HepG2 (cell line): ENCODE measurements around the gene GNB3. TPM values are rescaled to one million over a fixed set of nuclear protein-coding genes. Genes with fewer than 3 reads are reported as not detected.
A peak's percentile ranks its signal among the peaks of the same experiment; 100 is the strongest.

Experiments
- AGO1 ChIP-seq: fragments of 200-400 bp; formaldehyde crosslinking; IDR thresholded peaks from 2 replicates; pipeline ENCODE4 v1.6.1; 2017; ENCODE audit warnings: mild to moderate bottlenecking, low read depth, low read length, moderate library complexity; ENCODE audit not compliant: poor library complexity, severe bottlenecking
- EED ChIP-seq: sonication (generic); formaldehyde crosslinking; IDR thresholded peaks from 2 replicates; pipeline ENCODE4 v1.5.0; 2020; ENCODE audit warnings: mild to moderate bottlenecking, missing genetic modification reagents
- FOXK1 ChIP-seq: sonication (generic); formaldehyde crosslinking; IDR thresholded peaks from 2 replicates; pipeline ENCODE4 v1.4.0; 2020; ENCODE audit warnings: low read depth, missing genetic modification reagents, borderline replicate concordance
- HNF4G ChIP-seq, 2 experiments: sonication (generic) in 1 of 2; formaldehyde crosslinking in 1 of 2; IDR thresholded peaks; 2 replicates each; pipeline versions ENCODE4 v1.4.0 to v1.6.1; 2011 to 2020; ENCODE audit warnings: borderline replicate concordance in 2 of 2, low read depth in 2 of 2, mild to moderate bottlenecking in 2 of 2, low read length in 1 of 2, missing genetic modification reagents in 1 of 2, moderate library complexity in 1 of 2
- HNRNPLL ChIP-seq: fragments of 200-400 bp; formaldehyde crosslinking; IDR thresholded peaks from 2 replicates; pipeline ENCODE4 v1.6.1; 2017; ENCODE audit warnings: mild to moderate bottlenecking, low read depth, low read length; ENCODE audit not compliant: poor library complexity, severe bottlenecking
- KDM1A ChIP-seq: IDR thresholded peaks from 2 replicates; pipeline ENCODE4 v1.6.1; 2016; ENCODE audit warnings: missing compliant biosample characterization
- MATR3 ChIP-seq: sonication (generic); formaldehyde crosslinking; IDR thresholded peaks from 2 replicates; pipeline ENCODE4 v1.4.0; 2020; ENCODE audit warnings: missing genetic modification reagents
- NFE2L1 ChIP-seq: sonication (generic); formaldehyde crosslinking; IDR thresholded peaks from 2 replicates; pipeline ENCODE4 v1.4.0; 2020; ENCODE audit warnings: missing genetic modification reagents, mild to moderate bottlenecking, borderline replicate concordance
- NFYC ChIP-seq: IDR thresholded peaks from 2 replicates; pipeline ENCODE4 v1.6.1; 2016; ENCODE audit warnings: missing genetic modification reagents, missing compliant biosample characterization
- SAP130 ChIP-seq: IDR thresholded peaks from 2 replicates; pipeline ENCODE4 v1.6.1; 2016; ENCODE audit warnings: low read depth
- SIN3A ChIP-seq: IDR thresholded peaks from 2 replicates; pipeline ENCODE4 v1.6.1; 2011; ENCODE audit warnings: low read depth, mild to moderate bottlenecking, control low read depth, low read length, borderline replicate concordance
- SKI ChIP-seq: fragments of 450-650 bp; IDR thresholded peaks from one replicate; pipeline ENCODE4 v1.6.1; 2018; ENCODE audit warnings: mild to moderate bottlenecking; ENCODE audit not compliant: partially characterized antibody
- SRSF1 ChIP-seq: fragments of 200-400 bp; formaldehyde crosslinking; optimal IDR thresholded peaks from 2 replicates; pipeline ENCODE3; 2017; ENCODE audit warnings: mild to moderate bottlenecking, low read depth, low read length, moderate library complexity
- TAF1 ChIP-seq: sonication (generic); formaldehyde crosslinking; IDR thresholded peaks from 2 replicates; pipeline ENCODE4 v1.4.0; 2020; ENCODE audit warnings: missing genetic modification reagents
- TBL1XR1 ChIP-seq: fragments of 150-350 bp; IDR thresholded peaks from 2 replicates; pipeline ENCODE4 v1.6.1; 2014; ENCODE audit warnings: borderline replicate concordance, low read length; ENCODE audit not compliant: partially characterized antibody
- TBX2 ChIP-seq: sonication (generic); formaldehyde crosslinking; IDR thresholded peaks from 2 replicates; pipeline ENCODE4 v1.5.0; 2020; ENCODE audit warnings: missing genetic modification reagents, mild to moderate bottlenecking, borderline replicate concordance
- TBX3 ChIP-seq: fragments of 450-650 bp; IDR thresholded peaks from 2 replicates; pipeline ENCODE4 v1.6.1; 2017; ENCODE audit warnings: antibody characterized with exemption, mild to moderate bottlenecking, inconsistent platforms, borderline replicate concordance
- YY1 ChIP-seq: IDR thresholded peaks from 2 replicates; pipeline ENCODE4 v1.6.1; 2011; ENCODE audit warnings: low read length, low read depth, moderate library complexity, mild to moderate bottlenecking; ENCODE audit not compliant: insufficient read depth, insufficient replicate concordance
- ZBTB38 ChIP-seq: sonication (generic); formaldehyde crosslinking; IDR thresholded peaks from 2 replicates; pipeline ENCODE4 v1.5.1; 2020; ENCODE audit warnings: mild to moderate bottlenecking, missing genetic modification reagents
- ZNF329 ChIP-seq: sonication (generic); formaldehyde crosslinking; IDR thresholded peaks from 2 replicates; pipeline ENCODE4 v1.9.0; 2021; ENCODE audit warnings: low read depth, mild to moderate bottlenecking, missing genetic modification reagents
- ZNF616 ChIP-seq: sonication (generic); formaldehyde crosslinking; IDR thresholded peaks from 2 replicates; pipeline ENCODE4 v1.5.0; 2020; ENCODE audit warnings: low read depth, mild to moderate bottlenecking, missing genetic modification reagents
- polyA plus RNA-seq, 8 experiments: library from polyadenylated mRNA; depleted of rRNA in 3 of 8; stranded (reverse) in 7 of 8; unstranded in 1 of 8; fragments of >200 nt; fragmentation: Illumina TruSeq in 4 of 8; extraction: Trizol in 4 of 8; gene quantifications; 2 replicates each; pipeline versions ENCODE4 v1.2.1 to v1.2.3, GENCODE V29; 2011 to 2016; ENCODE audit warnings: low read depth in 4 of 8, missing spikeins in 1 of 8, mixed read lengths in 1 of 8; ENCODE audit not compliant: insufficient read depth in 1 of 8
- total RNA-seq, 5 experiments: library from RNA; depleted of rRNA; stranded (reverse); fragments of >200 nt; fragmentation: Illumina TruSeq; extraction: Trizol; gene quantifications; 2 replicates each; pipeline ENCODE4 v1.2.3, GENCODE V29; 2016; ENCODE audit warnings: low read depth in 1 of 5
- TF ChIP-seq, protein P1 (sequence below): sonication (generic); formaldehyde crosslinking; IDR thresholded peaks from 2 replicates; pipeline ENCODE4 v1.8.1; 2023; ENCODE audit warnings: mild to moderate bottlenecking, inconsistent platforms, moderate library complexity, missing genetic modification reagents, borderline replicate concordance
- TF ChIP-seq, protein P2 (sequence below): sonication (generic); formaldehyde crosslinking; IDR thresholded peaks from 2 replicates; pipeline ENCODE4 v1.4.0; 2020; ENCODE audit warnings: missing genetic modification reagents; ENCODE audit errors: not compliant biosample characterization
- TF ChIP-seq, protein P3 (sequence below): IDR thresholded peaks from 2 replicates; pipeline ENCODE4 v1.6.1; 2016; ENCODE audit warnings: missing genetic modification reagents, missing compliant biosample characterization

The GNB3 gene
- total and polyA plus RNA-seq, 2 of the 13 experiments (the other 11 are each of a cell fraction or from before 2014, with no cell fraction given), result 1.3 to 3.6 TPM

DNA sequence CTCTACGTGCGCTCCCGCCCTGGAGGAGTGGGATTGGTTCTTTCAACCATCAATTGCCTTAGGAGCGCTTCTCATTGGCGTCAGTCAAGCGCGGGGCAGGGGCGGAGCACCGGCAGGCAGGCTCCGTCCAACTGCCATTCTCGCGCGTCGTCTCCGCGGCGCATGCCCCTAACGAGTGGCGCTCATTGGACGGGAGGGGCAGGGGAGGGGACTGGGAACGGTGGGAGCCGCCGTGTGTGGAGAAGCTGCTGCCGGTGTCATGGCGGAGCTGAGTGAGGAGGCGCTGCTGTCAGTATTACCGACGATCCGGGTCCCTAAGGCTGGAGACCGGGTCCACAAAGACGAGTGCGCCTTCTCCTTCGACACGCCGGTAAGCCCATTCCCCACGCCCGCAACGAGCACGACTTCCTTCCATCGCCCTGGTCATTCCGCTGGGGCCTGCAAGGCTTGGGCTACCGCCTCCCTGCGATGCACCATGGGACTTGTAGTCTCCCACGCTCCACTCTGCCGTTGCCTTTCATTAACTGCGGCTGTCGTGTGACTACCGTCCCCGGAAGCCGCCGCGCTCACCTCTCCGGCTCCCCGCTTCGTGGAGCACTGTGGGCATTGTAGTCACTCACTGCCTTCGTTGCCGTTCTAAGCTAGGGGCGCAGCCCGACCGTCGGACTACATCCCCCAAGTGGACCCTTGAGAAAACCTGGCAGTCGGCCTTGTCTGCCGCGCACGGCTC, 11.4 kb downstream of the GNB3 start, which contains the start of gene USP5 (continued):
- TF ChIP-seq ZNF329 (CRISPR knock-in tag), result peak; percentile 68; the same call in 1 of the 2 replicates
- TF ChIP-seq AGO1, result peak; percentile 71
- peak; percentile 35; the same call in 1 of the 2 replicates for TF ChIP-seq ZBTB38
- peak; percentile 81 for TF ChIP-seq SRSF1
- TF ChIP-seq, protein P1, sequence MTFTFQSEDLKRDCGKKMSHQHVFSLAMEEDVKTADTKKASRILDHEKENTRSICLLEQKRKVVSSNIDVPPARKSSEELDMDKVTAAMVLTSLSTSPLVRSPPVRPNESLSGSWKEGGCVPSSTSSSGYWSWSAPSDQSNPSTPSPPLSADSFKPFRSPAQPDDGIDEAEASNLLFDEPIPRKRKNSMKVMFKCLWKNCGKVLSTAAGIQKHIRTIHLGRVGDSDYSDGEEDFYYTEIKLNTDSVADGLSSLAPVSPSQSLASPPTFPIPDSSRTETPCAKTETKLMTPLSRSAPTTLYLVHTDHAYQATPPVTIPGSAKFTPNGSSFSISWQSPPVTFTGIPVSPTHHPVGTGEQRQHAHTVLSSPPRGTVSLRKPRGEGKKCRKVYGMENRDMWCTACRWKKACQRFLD (CRISPR knock-in tag), result peak; percentile 37; the same call in 1 of the 2 replicates
- TF ChIP-seq SAP130, result peak; percentile 61; the same call in 1 of the 2 replicates
- 0 out of 2 replicates have a peak, but pooled peaks have one; percentile 2 for TF ChIP-seq HNF4G (IDR thresholded peaks at IDR 0.05; ENCODE audit: borderline replicate concordance, low read depth, low read length)
- 0 out of 2 replicates have a peak, but pooled peaks have one; percentile 37 for TF ChIP-seq HNF4G (CRISPR knock-in tag; IDR thresholded peaks at IDR 0.05; ENCODE audit: borderline replicate concordance, low read depth)
- TF ChIP-seq, protein P2, sequence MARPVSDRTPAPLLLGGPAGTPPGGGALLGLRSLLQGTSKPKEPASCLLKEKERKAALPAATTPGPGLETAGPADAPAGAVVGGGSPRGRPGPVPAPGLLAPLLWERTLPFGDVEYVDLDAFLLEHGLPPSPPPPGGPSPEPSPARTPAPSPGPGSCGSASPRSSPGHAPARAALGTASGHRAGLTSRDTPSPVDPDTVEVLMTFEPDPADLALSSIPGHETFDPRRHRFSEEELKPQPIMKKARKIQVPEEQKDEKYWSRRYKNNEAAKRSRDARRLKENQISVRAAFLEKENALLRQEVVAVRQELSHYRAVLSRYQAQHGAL, result no peak
- TF ChIP-seq, protein P3, sequence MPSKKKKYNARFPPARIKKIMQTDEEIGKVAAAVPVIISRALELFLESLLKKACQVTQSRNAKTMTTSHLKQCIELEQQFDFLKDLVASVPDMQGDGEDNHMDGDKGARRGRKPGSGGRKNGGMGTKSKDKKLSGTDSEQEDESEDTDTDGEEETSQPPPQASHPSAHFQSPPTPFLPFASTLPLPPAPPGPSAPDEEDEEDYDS (CRISPR knock-in tag), result peak; percentile 21; the same call in 1 of the 2 replicates
- peak; percentile 91 for TF ChIP-seq TBL1XR1
- TF ChIP-seq MATR3, result no peak
- TF ChIP-seq HNRNPLL, result peak; percentile 92
- TF ChIP-seq YY1, result peak; percentile 88
- no peak for TF ChIP-seq KDM1A
- TF ChIP-seq NFYC (CRISPR knock-in tag), result peak; percentile 90
- peak; percentile 36; the same call in 1 of the 2 replicates for TF ChIP-seq SIN3A
- TF ChIP-seq SKI, result peak; percentile 20
- no peak for TF ChIP-seq ZNF616 (CRISPR knock-in tag)
- peak; percentile 74 for TF ChIP-seq TBX2 (CRISPR knock-in tag)
- 0 out of 2 replicates have a peak, but pooled peaks have one; percentile 8 for TF ChIP-seq TBX3
- peak; percentile 85 for TF ChIP-seq FOXK1
- TF ChIP-seq TAF1 (CRISPR knock-in tag), result peak; percentile 69; the same call in 1 of the 2 replicates
- TF ChIP-seq EED, result peak; percentile 81; the same call in 1 of the 2 replicates
- peak; percentile 72; the same call in 1 of the 2 replicates for TF ChIP-seq NFE2L1 (CRISPR knock-in tag)
- TF ChIP-seq, all 625 proteins: peak for 219
